ENCODE data around the gene CALCR.
"Not testable (repeated sequence)": the region's sequence is repeated elsewhere in the genome, so short reads cannot be mapped to it uniquely, and the experiment has no call there.

The CALCR gene

GRCh38 chr7:93559639-93560491, 14.7 kb downstream of the CALCR start:
- DNase-seq = no peak

- peak; percentile 8 for DNase-seq
Observed at GRCh38 chr7:93558705-93559614, 15.6 kb downstream of the CALCR start.

DNA sequence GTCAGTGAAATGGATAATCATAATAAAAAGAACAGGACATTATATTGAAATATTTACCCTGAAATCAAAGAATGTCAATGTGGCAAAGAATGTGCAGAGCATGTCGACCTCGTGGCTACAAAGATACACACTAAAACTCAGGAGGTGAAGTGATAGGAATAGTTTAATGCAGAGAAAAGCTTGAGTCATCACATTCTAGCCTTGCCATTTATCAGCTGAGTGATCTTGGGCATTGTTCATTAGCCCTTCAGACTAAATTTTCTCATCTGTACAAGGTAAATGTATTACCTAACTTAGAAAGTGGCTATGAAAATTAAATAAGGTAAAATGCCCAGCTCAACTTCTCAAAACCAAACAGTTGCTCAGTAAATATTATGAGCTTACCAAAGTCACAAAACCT, 22.6 kb downstream of the CALCR start:
- no peak for DNase-seq

DNA sequence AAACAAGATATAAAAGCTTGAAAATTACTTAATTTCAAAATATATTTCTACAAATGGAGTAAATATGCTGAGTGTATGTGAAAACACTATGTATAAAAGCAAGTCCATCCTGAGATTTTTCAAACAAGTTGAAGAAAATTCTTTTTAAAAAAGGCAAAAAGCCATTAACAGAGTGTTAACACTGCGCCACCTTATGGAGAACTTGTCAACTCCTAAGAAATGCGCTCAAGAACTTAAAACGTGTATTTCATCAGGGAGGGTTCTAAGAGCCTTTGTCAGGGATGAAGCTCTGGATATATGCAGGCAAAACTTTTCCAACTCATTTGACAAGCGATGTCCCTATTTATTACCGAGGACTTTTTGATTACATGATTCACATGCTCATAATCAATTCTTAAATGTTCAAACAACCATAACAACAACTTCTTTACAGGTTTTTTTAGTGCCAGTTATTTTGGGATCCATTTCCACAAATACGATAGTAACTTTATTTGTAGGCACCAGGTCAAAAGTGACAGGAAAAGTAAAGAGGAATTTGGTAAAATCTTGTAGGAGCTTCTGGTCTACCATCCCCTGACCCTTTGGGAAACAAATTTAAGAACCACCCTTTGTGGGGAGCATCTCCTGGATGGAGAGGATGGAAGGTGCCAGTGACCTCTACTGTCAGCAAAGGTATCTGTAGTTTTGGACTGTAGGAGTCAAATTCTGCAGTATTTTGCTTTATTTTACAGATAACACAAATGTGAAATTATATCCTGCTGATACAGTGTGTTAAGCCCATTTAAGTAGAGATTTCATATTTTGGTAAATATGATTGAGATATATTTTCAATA, 23.2 kb downstream of the CALCR start:
- DNase-seq = peak; percentile 30

DNA sequence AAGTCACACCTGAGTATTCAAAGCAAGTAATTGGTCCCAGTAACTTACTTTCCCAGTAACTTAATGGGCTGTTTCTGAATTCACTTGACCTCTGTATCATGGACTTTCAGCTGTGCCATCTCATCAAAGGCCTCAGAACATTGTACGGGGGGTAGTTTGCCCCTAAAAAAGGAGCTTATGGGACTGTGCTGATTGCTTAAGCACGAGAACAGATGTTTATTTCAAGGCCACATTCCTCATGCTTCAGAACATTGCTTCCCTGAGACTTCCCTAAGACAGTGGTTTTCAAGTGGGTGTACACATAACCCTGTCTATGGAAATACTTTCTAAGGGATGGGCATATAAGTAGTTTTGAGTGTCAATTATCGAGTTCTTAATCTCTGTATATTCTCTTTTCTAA, 26.8 kb downstream of the CALCR start:
- no peak for DNase-seq

DNA sequence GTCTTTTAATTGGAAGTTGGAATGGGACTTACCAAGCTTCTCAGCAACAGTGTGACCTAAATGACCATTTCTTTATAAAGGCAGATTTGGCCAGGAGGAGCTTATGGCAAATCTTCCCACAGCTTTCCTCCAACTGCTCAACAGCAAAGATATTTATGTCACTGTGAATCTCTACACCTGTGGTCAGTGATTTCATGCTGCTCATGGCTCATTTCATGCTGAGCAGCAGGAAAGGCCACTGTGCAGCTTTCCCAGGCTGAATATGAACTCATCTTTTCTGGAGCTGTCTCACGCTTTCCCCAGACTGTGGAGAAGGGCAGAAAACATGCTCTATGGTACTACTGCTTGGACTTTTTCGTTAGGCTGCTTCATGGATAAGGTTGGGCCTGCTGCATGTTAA, 29.8 kb downstream of the CALCR start:
- DNase-seq = no peak

DNA sequence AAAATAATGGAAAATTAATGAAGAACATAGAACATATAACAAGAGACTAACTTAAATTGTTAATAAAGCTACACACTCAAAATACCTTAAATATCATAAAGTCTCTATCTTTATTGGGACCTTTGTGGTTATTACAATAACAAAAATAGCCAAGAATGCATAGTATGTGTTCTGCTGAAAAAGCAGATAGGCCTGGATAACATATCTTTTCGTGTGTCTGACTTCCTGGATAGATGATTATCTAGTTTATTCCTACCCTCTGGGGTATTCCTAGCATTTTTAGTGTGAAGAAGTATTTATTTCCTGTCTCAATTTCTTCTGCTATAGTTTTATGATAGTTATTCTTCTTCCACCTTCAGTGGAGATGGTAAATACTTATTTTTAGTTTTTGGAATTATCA, 36.5 kb downstream of the CALCR start:
- no peak for DNase-seq

DNA sequence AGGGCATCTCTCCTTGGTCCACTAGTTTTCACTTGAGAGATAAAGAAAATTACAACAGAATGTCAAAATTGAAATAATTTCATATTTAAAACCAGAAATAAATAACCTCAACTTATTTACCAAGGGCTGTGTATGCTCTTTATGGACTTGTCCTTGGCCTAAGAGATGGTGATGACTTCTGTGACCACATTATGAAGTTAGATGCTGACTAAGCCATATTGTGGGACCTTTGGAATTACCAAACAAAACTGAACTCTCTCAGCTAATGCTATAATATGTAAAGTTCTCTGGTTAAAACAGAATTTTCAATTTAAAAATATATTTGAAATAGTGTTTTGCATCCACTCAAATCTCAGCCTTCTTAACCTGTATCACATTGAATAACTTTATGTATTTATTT, 38.9 kb downstream of the CALCR start:
- no peak for DNase-seq

- DNase-seq = no peak
Observed at GRCh38 chr7:93530701-93531100, 43.8 kb downstream of the CALCR start.

- no peak for DNase-seq
Observed at GRCh38 chr7:93516834-93517233, 57.7 kb downstream of the CALCR start.

DNA sequence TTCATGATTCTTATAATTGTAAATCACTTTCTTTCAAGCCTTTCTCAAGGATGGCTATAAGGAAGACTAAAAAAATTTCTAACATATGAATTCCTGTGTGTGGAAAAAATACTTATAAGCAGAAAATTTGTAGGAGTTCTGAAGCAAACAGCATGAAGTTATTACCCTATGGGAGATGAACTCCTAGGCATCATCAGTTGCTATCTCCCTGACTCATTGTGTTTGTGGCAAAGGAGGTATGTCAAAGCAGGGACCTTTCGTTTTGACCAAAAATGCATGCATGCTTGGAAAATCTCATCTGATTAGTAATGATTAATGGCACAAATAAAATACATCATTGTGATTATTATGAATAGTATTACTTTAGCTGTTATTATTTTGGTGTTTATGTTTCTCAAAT, 59.4 kb downstream of the CALCR start:
- DNase-seq = no peak

DNA sequence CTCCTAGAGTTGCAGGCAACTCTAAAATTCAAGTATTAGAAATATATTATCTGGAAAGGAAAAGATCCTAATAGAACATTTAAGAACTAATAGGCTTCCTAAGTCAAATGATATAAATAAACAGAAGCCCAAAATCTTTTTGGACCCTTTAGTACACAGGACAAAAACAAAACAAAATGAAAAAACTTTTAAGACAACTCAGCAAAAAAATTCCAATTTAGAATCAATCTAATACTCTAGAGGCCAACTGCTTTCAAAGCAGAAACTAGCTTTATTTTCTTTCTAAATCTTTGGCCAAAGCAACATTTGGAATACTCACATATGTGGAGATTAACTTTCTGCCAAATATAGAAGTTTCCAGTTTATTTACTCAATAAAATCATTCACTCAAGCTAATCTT, 65.2 kb downstream of the CALCR start:
- DNase-seq = no peak

- DNase-seq = no peak
Observed at GRCh38 chr7:93503088-93503487, 71.4 kb downstream of the CALCR start.

GRCh38 chr7:93491860-93492259, 82.7 kb downstream of the CALCR start:
- not testable (repeated sequence) for DNase-seq

DNA sequence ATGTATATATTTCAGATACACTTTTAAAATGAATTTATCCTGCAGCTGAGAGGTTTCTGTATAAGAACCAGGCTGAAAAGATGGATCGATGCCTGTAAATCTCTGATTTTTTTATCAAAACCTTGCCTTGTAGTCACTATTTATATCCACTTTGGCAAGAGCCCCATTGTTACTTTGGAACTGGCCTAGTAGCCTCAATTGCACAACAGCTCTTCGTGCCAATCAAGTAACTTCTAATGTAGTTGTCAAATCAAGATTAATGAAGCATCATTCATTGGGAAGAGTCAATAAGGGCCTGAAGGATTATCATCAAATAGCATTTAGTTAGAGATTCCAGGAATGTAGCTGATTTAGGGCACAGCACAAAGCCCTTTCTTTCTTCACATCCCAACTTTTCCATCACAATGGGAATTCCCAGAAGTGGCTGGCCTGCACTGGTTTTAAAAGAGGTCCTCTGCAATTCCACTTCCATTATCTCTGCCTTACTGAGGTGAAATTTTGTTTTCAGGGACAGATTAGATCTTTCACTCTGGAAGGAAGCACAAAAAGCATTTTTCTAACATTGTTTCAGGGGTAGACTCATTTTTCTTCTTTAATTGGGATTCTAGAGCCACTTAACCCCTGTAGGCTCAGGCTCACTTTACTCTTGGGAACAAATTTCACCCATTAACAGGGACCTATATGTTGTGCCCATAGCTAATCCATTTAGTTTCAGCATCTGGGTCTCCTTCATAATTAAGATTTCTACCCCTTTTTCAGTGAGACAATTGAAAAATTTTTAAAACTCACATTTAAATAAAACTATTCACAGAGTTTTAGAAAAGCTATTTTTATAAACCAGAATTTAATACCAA, 97.8 kb downstream of the CALCR start:
- DNase-seq = no peak

DNA sequence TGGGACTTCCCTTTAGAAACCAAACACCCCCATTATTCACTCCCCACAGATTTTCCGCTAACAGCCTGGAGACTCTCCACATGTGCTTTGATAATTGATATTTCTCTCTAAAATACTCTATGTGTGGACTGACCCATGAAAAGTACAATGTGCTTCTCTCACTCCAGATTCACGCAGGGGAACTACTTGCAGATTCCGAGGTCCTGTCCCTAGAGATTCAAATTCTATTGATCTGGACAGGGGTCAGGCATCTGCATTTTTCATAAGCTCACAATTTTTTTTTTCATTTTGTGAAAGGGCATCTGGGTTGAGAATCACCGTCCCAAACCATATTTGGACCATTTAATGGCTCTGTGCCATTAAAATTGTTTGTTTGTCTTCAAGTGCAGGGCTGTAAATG, 98.7 kb downstream of the CALCR start:
- DNase-seq = no peak

- no peak for DNase-seq
Observed at GRCh38 chr7:93471456-93471855, 103.1 kb downstream of the CALCR start.

GRCh38 chr7:93463764-93464163, 110.8 kb downstream of the CALCR start:
- DNase-seq = no peak

DNA sequence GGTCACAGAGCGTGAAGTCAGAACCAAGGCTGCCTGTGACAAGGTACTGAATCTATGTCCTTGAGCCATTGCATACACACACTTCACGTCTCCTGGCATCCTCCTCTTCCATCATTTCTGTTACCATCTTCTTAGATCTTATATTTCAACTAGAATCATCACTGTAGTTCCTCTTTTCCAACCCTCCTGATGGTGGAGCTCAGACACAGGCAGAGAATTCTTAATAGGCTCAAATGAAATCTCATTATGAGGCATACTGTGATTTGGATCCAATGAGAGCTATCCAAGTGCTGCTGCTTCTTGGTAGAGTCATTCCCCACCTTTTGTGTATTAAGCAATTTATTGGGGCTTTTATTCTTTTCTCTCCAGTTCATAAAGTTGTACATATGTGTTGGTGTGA, 113.2 kb downstream of the CALCR start:
- DNase-seq = peak; percentile 17

DNA sequence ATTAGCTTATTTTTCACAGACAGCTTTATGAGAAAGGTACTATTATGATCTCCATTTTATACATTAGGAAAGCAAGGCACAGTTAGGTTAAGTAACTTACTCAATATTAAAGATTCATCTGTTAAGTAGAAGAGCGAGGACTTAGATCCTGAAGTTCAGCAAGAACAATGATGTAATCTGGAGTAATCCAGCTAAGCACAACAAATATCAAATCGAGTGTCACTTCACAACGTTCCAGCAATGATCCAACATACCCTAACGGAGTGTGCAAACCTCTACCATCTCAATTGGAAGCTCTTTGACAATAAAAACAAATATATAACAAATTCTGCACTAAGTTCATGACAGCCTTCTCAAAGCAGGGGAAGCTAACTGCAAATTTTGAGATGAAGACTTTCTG, 121.3 kb downstream of the CALCR start:
- DNase-seq = no peak

DNA sequence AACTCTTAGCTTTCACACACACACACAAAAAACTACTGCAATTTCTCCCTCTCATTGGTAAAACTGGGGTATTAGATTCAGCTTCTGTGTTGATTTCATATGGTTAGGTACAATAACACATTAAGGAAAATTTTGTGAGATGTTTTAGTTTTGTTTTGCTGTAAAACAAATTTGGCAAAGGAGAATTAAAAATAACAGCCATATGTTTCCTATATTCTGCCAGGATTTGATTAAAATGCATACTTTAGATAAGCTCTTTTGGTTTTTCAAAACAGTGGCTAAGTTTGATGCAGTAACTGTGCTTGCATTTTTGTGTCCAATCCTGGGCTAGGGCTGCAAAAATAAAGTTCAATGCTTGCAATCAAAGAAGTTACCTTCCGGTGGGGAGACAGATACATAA, 126.3 kb downstream of the CALCR start:
- no peak for DNase-seq

DNA sequence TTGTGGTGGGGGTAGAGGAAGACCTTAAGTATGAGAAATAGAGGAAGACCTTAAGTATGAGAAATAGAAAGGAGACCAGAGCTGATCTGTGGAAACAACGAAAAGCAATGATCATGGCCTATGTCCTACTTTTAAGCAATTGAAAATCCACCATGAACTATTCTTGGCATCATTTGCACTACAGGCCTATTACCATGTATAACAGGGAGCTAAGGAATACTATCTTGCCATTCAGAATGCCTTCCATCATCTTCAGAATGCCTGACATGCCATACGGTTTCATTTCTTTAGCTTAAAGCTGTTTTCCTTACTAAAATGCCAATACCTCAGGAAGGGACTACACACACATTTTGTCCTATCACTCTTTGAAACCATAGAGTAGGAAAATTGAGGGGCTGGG, 127.0 kb downstream of the CALCR start:
- DNase-seq = no peak

All from NCI-H1092 treated with DMSO at 0.1 percent for 48 hours (cell line).